ENCODE data around the gene TEX51. TPM values are rescaled to one million over a fixed set of nuclear protein-coding genes. Genes with fewer than 3 reads are reported as not detected.

TEX51 gene
- total RNA-seq, 2 donors from 2014 or later, result not detected

GRCh38 chr2:126895336-126895735, 3.4 kb upstream of the TEX51 start:
- peak; percentile 6 for DNase-seq

GRCh38 chr2:126896471-126896870, 2.2 kb upstream of the TEX51 start:
- TF ChIP-seq CTCF (IDR thresholded peaks at IDR 0.05), result no peak
- no peaks in the 10 kb centered on the region for H3K9me3 ChIP-seq
- no peak overlapping the region for H3K9ac ChIP-seq (ENCODE audit: low read depth in 2 of 2, low read length in 2 of 2)
- intact Hi-C loops (cut with DNase I), result no loop called here
- no peaks in the 10 kb centered on the region for H3K36me3 ChIP-seq
- no peaks in the 10 kb centered on the region for H3K4me1 ChIP-seq
- no peaks in the 10 kb centered on the region for H3K27me3 ChIP-seq
- no peak overlapping the region for H3K27ac ChIP-seq
- no peak for DNase-seq
- H3K4me3 ChIP-seq, result no peak overlapping the region

More at GRCh38 chr2:126895336-126895735, 3.4 kb upstream of the TEX51 start:
- intact Hi-C loops (cut with DNase I), result no loop called here
- Histone ChIP-seq H3K9me3 (no peaks in the 10 kb centered on the region), H3K4me3 (no peak overlapping the region), H3K36me3 (no peaks in the 10 kb centered on the region), H3K27me3 (no peaks in the 10 kb centered on the region), H3K9ac (ENCODE audit: low read depth in 2 of 2, low read length in 2 of 2) (no peak overlapping the region), H3K27ac (no peak overlapping the region), H3K4me1 (no peaks in the 10 kb centered on the region)
- TF ChIP-seq CTCF (IDR thresholded peaks at IDR 0.05), result no peak

- H3K4me1 ChIP-seq, result no peaks in the 10 kb centered on the region
- no peak overlapping the region for H3K4me3 ChIP-seq
- H3K9me3 ChIP-seq, result no peaks in the 10 kb centered on the region
- H3K36me3 ChIP-seq, result no peaks in the 10 kb centered on the region
- H3K9ac ChIP-seq (ENCODE audit: low read depth in 2 of 2, low read length in 2 of 2), result no peak overlapping the region
- H3K27ac ChIP-seq, result no peak overlapping the region
- intact Hi-C loops (cut with DNase I), result no loop called here
- TF ChIP-seq CTCF (IDR thresholded peaks at IDR 0.05), result no peak
- DNase-seq, result no peak
- no peaks in the 10 kb centered on the region for H3K27me3 ChIP-seq
These were observed 1.0 kb downstream of the TEX51 start for GRCh38 chr2:126899616-126900185.

- H3K4me3 ChIP-seq, result no peak overlapping the region
- intact Hi-C loops (cut with DNase I), result no loop called here
- no peak overlapping the region for H3K27ac ChIP-seq
- H3K9ac ChIP-seq (ENCODE audit: low read depth in 2 of 2, low read length in 2 of 2), result no peak overlapping the region
- TF ChIP-seq CTCF (IDR thresholded peaks at IDR 0.05), result no peak
- no peaks in the 10 kb centered on the region for H3K4me1 ChIP-seq
- no peaks in the 10 kb centered on the region for H3K36me3 ChIP-seq
- H3K27me3 ChIP-seq, result no peaks in the 10 kb centered on the region
- DNase-seq, result no peak
- H3K9me3 ChIP-seq, result no peaks in the 10 kb centered on the region
These were observed 2.1 kb downstream of the TEX51 start for GRCh38 chr2:126900646-126901319.

- no peak for TF ChIP-seq CTCF (IDR thresholded peaks at IDR 0.05)
- Histone ChIP-seq H3K9ac (ENCODE audit: low read depth in 2 of 2, low read length in 2 of 2) (no peak overlapping the region), H3K27me3 (no peaks in the 10 kb centered on the region), H3K9me3 (no peaks in the 10 kb centered on the region), H3K27ac (no peak overlapping the region), H3K36me3 (no peaks in the 10 kb centered on the region), H3K4me3 (no peak overlapping the region), H3K4me1 (no peaks in the 10 kb centered on the region)
- intact Hi-C loops (cut with DNase I), result no loop called here
- DNase-seq, result no peak
These were observed 2.8 kb downstream of the TEX51 start for GRCh38 chr2:126901459-126901858.

Data from colonic mucosa (tissue), 4 donors.